ENCODE data around the gene PDCL3.

PDCL3 gene

DNA sequence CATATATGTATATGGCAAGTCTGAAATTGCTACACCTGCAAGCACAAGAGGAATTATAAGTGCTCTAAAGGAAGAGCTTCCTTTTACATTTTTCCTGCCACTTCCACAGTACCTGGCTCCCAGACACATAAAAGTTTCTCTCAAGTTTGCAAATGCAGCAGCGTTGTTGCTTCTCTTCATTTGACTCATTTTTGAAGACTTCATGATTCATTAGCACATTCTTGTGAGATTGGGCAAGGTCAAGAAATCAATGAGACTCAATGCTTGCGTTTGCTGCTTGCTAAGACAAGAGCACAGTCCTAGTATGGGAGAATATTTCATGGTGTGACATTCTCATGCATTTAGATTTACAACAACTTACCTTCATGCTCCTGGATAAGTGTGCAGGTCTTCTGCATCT, 42.6 kb upstream of the PDCL3 start:
- TF ChIP-seq SIN3A (IDR thresholded peaks at IDR 0.05; ENCODE audit: borderline replicate concordance, insufficient read depth, low read length) (no peak), FOXP2 (optimal IDR thresholded peaks at IDR 0.05; ENCODE audit: borderline replicate concordance, extremely low read depth, extremely low read length, insufficient read depth) (no peak), TAF1 (IDR thresholded peaks at IDR 0.05; ENCODE audit: borderline replicate concordance, insufficient read depth, low read length) (no peak), POLR2AphosphoS5 (IDR thresholded peaks at IDR 0.05; ENCODE audit: low read depth, low read length) (no peak)
- TF ChIP-seq, protein P1, sequence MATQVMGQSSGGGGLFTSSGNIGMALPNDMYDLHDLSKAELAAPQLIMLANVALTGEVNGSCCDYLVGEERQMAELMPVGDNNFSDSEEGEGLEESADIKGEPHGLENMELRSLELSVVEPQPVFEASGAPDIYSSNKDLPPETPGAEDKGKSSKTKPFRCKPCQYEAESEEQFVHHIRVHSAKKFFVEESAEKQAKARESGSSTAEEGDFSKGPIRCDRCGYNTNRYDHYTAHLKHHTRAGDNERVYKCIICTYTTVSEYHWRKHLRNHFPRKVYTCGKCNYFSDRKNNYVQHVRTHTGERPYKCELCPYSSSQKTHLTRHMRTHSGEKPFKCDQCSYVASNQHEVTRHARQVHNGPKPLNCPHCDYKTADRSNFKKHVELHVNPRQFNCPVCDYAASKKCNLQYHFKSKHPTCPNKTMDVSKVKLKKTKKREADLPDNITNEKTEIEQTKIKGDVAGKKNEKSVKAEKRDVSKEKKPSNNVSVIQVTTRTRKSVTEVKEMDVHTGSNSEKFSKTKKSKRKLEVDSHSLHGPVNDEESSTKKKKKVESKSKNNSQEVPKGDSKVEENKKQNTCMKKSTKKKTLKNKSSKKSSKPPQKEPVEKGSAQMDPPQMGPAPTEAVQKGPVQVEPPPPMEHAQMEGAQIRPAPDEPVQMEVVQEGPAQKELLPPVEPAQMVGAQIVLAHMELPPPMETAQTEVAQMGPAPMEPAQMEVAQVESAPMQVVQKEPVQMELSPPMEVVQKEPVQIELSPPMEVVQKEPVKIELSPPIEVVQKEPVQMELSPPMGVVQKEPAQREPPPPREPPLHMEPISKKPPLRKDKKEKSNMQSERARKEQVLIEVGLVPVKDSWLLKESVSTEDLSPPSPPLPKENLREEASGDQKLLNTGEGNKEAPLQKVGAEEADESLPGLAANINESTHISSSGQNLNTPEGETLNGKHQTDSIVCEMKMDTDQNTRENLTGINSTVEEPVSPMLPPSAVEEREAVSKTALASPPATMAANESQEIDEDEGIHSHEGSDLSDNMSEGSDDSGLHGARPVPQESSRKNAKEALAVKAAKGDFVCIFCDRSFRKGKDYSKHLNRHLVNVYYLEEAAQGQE (IDR thresholded peaks at IDR 0.05; ENCODE audit: insufficient read depth in 1 of 2, low read depth in 2 of 2, low read length in 2 of 2) = no peak

DNA sequence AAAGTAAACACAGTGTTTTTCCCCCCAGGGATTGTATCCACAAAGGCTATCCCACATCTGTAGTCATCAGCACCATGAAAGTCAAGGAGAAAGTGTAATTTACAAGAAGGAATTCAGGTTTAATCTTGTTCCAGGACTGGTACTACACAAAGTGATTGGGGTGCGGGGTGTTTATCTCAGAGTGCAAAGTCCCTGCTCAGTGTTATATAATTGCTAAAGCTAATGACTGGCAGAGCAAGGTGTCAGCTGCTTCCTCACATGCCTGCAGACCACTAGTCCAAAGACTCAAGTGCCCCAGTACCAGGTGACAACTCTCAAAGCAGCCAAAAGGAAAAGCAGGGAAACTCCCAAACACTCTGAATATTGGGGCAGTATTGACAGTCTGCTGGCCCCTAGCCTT, 40.4 kb upstream of the PDCL3 start:
- TF ChIP-seq FOXP2 (optimal IDR thresholded peaks at IDR 0.05; ENCODE audit: borderline replicate concordance, extremely low read depth, extremely low read length, insufficient read depth) (no peak), TAF1 (IDR thresholded peaks at IDR 0.05; ENCODE audit: borderline replicate concordance, insufficient read depth, low read length) (no peak), SIN3A (IDR thresholded peaks at IDR 0.05; ENCODE audit: borderline replicate concordance, insufficient read depth, low read length) (no peak), POLR2AphosphoS5 (IDR thresholded peaks at IDR 0.05; ENCODE audit: low read depth, low read length) (no peak)
- TF ChIP-seq, protein P1 (IDR thresholded peaks at IDR 0.05; ENCODE audit: insufficient read depth in 1 of 2, low read depth in 2 of 2, low read length in 2 of 2) = no peak

DNA sequence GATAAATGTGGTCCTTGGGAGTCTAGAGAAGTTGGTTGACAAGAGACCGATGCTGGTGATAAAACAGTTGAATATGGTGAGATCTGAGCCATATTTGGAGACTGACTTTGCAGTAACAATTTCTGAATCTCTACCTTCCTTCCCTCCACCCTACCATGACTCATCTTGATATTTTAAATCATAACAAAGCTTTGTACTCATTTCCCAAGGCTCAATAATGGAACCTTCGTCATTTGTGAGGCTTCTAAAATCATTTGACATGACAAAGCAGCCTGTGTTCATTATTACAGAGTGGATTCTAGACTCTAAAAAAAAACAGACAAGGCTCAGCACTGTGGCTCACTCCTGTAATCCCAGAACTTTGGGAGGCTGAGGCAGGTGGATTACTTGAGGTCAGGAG, 38.5 kb upstream of the PDCL3 start:
- TF ChIP-seq FOXP2 (optimal IDR thresholded peaks at IDR 0.05; ENCODE audit: borderline replicate concordance, extremely low read depth, extremely low read length, insufficient read depth) (no peak), SIN3A (IDR thresholded peaks at IDR 0.05; ENCODE audit: borderline replicate concordance, insufficient read depth, low read length) (no peak), POLR2AphosphoS5 (IDR thresholded peaks at IDR 0.05; ENCODE audit: low read depth, low read length) (no peak), TAF1 (IDR thresholded peaks at IDR 0.05; ENCODE audit: borderline replicate concordance, insufficient read depth, low read length) (no peak)
- TF ChIP-seq, protein P1 (IDR thresholded peaks at IDR 0.05; ENCODE audit: insufficient read depth in 1 of 2, low read depth in 2 of 2, low read length in 2 of 2) = no peak

DNA sequence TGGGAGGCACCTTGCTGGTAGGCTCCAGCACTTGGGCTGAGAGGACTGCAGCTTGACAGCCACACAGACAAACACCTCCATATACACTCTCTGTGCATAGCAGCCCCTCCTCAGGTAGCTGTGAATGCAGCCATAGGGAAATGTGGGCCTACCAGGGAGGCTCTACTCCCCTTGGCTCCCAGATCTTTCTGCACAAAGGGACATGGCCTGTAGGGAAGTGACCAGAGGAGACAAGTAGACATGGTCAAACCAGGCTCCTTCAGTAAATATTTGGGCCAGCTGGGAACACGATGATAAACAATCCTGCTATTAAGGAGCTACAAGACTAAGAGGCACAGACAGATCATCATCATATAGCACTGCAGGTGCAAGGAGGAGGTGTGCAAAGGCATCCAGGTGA, 35.9 kb upstream of the PDCL3 start:
- TF ChIP-seq, protein P1 (IDR thresholded peaks at IDR 0.05; ENCODE audit: insufficient read depth in 1 of 2, low read depth in 2 of 2, low read length in 2 of 2) = no peak
- TF ChIP-seq SIN3A (IDR thresholded peaks at IDR 0.05; ENCODE audit: borderline replicate concordance, insufficient read depth, low read length) (no peak), POLR2AphosphoS5 (IDR thresholded peaks at IDR 0.05; ENCODE audit: low read depth, low read length) (no peak), TAF1 (IDR thresholded peaks at IDR 0.05; ENCODE audit: borderline replicate concordance, insufficient read depth, low read length) (no peak), FOXP2 (optimal IDR thresholded peaks at IDR 0.05; ENCODE audit: borderline replicate concordance, extremely low read depth, extremely low read length, insufficient read depth) (no peak)

Data from PFSK-1 (cell line).